ENCODE data around the gene LSS.
"Not testable (repeated sequence)": the region's sequence is repeated elsewhere in the genome, so short reads cannot be mapped to it uniquely, and the experiment has no call there.

The LSS gene

GRCh38 chr21:46141767-46142581 lies 86.6 kb downstream of the LSS start:
- DNase-seq (ENCODE audit: low read depth in 4 of 4, low spot score in 1 of 4) = no peak

GRCh38 chr21:46140352-46141003 lies 88.1 kb downstream of the LSS start:
- not testable (repeated sequence) for DNase-seq (ENCODE audit: low read depth in 4 of 4, low spot score in 1 of 4)

- no peak for DNase-seq (ENCODE audit: low read depth in 4 of 4, low spot score in 1 of 4)
Measured at GRCh38 chr21:46139686-46140085, 88.9 kb downstream of the LSS start.

GRCh38 chr21:46138383-46138970 lies 90.1 kb downstream of the LSS start:
- no peak for DNase-seq (ENCODE audit: low read depth in 4 of 4, low spot score in 1 of 4)
